Endothelial cell of umbilical vein (primary cell): ENCODE data around the gene RAD1. TPM values are rescaled to one million over a fixed set of nuclear protein-coding genes. Genes with fewer than 3 reads are reported as not detected.

Source experiments
- BruUV-seq: library from RNA; stranded (reverse); fragments of 400-500 nt; replicated peaks from 2 replicates; lab custom pipeline; 2021; lab: Mats Ljungman, UMichigan
- CTCF ChIA-PET: fragments of 300-600, 350-600 bp; sonication (Branson Sonifier 250); formaldehyde crosslinking; loops from one replicate; lab custom pipeline; 2021; ENCODE audit warnings: antibody characterized with exemption, inconsistent platforms; lab: Charles Lee
- POLR2A ChIA-PET: fragments of 300-600, 350-600 bp; sonication (Branson Sonifier 250); formaldehyde crosslinking; loops from one replicate; lab custom pipeline; 2021; ENCODE audit warnings: antibody characterized with exemption, inconsistent platforms; lab: Charles Lee
- DNase-seq: peaks from one replicate; pipeline ENCODE4 v3.0.0-alpha.2; 2011; ENCODE audit warnings: low read depth, low spot score
- FAIRE-seq: peaks from 2 replicates; lab custom pipeline; 2011; peaks lifted over from hg19 to GRCh38; lab: Jason Lieb, UNC
- H2AFZ ChIP-seq: 2 replicates; pipeline ENCODE4 v1.6.0; 2012; ENCODE audit warnings: low read depth, low read length, control low read depth, inconsistent platforms
- H3K27ac ChIP-seq: 2 replicates; pipeline ENCODE4 v1.5.1; 2011; ENCODE audit warnings: low read depth, mild to moderate bottlenecking, control low read depth, low read length, moderate library complexity; ENCODE audit not compliant: insufficient read depth
- H3K27me3 ChIP-seq, 2 experiments: 2 replicates each; pipeline versions ENCODE4 v1.6.0 to v1.6.1; 2011; ENCODE audit warnings: low read length in 2 of 2, mixed read lengths in 1 of 2; ENCODE audit not compliant: control insufficient read depth in 2 of 2, insufficient read depth in 2 of 2
- H3K36me3 ChIP-seq, 2 experiments: 2 replicates in 1 of 2; 3 replicates in 1 of 2; pipeline ENCODE4 v1.5.1; 2011; ENCODE audit warnings: low read length in 2 of 2, mild to moderate bottlenecking in 1 of 2, moderate library complexity in 1 of 2; ENCODE audit not compliant: control insufficient read depth in 2 of 2, insufficient read depth in 2 of 2; ENCODE audit errors: extremely low read depth in 1 of 2
- H3K4me1 ChIP-seq: 3 replicates; pipeline ENCODE4 v1.5.1; 2011; ENCODE audit warnings: mild to moderate bottlenecking, low read length; ENCODE audit not compliant: control insufficient read depth, insufficient read depth; ENCODE audit errors: extremely low read depth
- H3K4me2 ChIP-seq: 2 replicates; pipeline ENCODE4 v1.6.1; 2011; ENCODE audit warnings: low read length, control low read depth, mixed read lengths; ENCODE audit not compliant: insufficient read depth
- H3K4me3 ChIP-seq, 3 experiments: fragments of 200-600 bp in 1 of 3; sonication (generic), shearing (Covaris generic) in 1 of 3; replicated peaks in 1 of 3; 2 replicates each; pipeline ENCODE4 v1.5.1; 2011 to 2016; ENCODE audit warnings: control low read depth in 3 of 3, low read length in 3 of 3, mild to moderate bottlenecking in 2 of 3, inconsistent platforms in 1 of 3, low read depth in 1 of 3, moderate library complexity in 1 of 3; ENCODE audit not compliant: insufficient read depth in 1 of 3
- H3K79me2 ChIP-seq: 2 replicates; pipeline ENCODE4 v1.6.0; 2012; ENCODE audit warnings: low read length, inconsistent platforms; ENCODE audit not compliant: control insufficient read depth, insufficient read depth
- H3K9ac ChIP-seq: replicated peaks from 2 replicates; pipeline ENCODE3; 2011; ENCODE audit warnings: low read length, control low read depth; ENCODE audit not compliant: insufficient read depth; ENCODE audit errors: extremely low read depth
- H3K9me1 ChIP-seq: replicated peaks from 3 replicates; pipeline ENCODE4 v1.6.0; 2011; ENCODE audit warnings: mild to moderate bottlenecking, low read length; ENCODE audit not compliant: control insufficient read depth, insufficient read depth; ENCODE audit errors: extremely low read depth
- H3K9me3 ChIP-seq: replicated peaks from 2 replicates; pipeline ENCODE4 v1.5.1; 2012; ENCODE audit warnings: low read length, inconsistent platforms; ENCODE audit not compliant: control insufficient read depth, insufficient read depth
- H4K20me1 ChIP-seq: replicated peaks from 2 replicates; pipeline ENCODE3; 2011; ENCODE audit warnings: mild to moderate bottlenecking, low read length; ENCODE audit not compliant: control insufficient read depth, insufficient read depth; ENCODE audit errors: extremely low read depth
- EZH2 ChIP-seq: IDR thresholded peaks from 2 replicates; pipeline ENCODE4 v1.6.1; 2012; ENCODE audit warnings: borderline replicate concordance, low read depth, mild to moderate bottlenecking, moderate library complexity, low read length, inconsistent platforms; ENCODE audit not compliant: severe bottlenecking
- FOS ChIP-seq: IDR thresholded peaks from 2 replicates; pipeline ENCODE4 v1.6.1; 2011; ENCODE audit warnings: mild to moderate bottlenecking, low read length, moderate library complexity, borderline replicate concordance; ENCODE audit not compliant: insufficient read depth
- GATA2 ChIP-seq: IDR thresholded peaks from 2 replicates; pipeline ENCODE4 v1.7.0; 2011; ENCODE audit warnings: low read depth, mild to moderate bottlenecking, moderate library complexity, mixed read lengths, low read length; ENCODE audit not compliant: insufficient read length, insufficient read depth
- JUN ChIP-seq: IDR thresholded peaks from 2 replicates; pipeline ENCODE4 v1.6.1; 2011; ENCODE audit warnings: borderline replicate concordance, low read depth; ENCODE audit not compliant: insufficient read length, insufficient read depth
- MYC ChIP-seq: IDR thresholded peaks from one replicate; pipeline ENCODE4 v1.6.1; 2011; ENCODE audit warnings: mild to moderate bottlenecking, low read depth, low read length
- POLR2A ChIP-seq: IDR thresholded peaks from 2 replicates; pipeline ENCODE4 v1.6.1; 2012; ENCODE audit warnings: low read depth, mild to moderate bottlenecking, control low read depth, low read length
- POLR2AphosphoS5 ChIP-seq: IDR thresholded peaks from 2 replicates; pipeline ENCODE4 v1.6.1; 2012; ENCODE audit warnings: low read depth, mild to moderate bottlenecking, control low read depth, low read length, moderate library complexity; ENCODE audit not compliant: insufficient read depth
- dilution Hi-C: fragments of 300-500 bp; cut with MboI; formaldehyde crosslinking; loops from one replicate; pipeline ENCODE4 v1.15.0; 2019; ENCODE audit warnings: low sequenced_read_pairs; ENCODE audit not compliant: extremely low pct_ligation_motif_present
- intact Hi-C: fragments of 100-400 bp; cut with micrococcal nuclease; formaldehyde crosslinking; loops from one replicate; pipeline ENCODE4 v1.10.0; 2022
- polyA plus RNA-seq, 4 experiments: library from polyadenylated mRNA; depleted of rRNA in 3 of 4; stranded (reverse) in 3 of 4; unstranded in 1 of 4; fragments of >200 nt; gene quantifications; 2 replicates each; pipeline versions ENCODE4 v1.2.1 to v1.2.3, GENCODE V29; 2011 to 2012; ENCODE audit warnings: missing spikeins in 1 of 4
- total RNA-seq: library from RNA; stranded (reverse); gene quantifications from 2 replicates; pipeline ENCODE4 v1.2.3, GENCODE V29; 2021
- TF ChIP-seq, protein P1 (sequence below), 2 donors: IDR thresholded peaks; 1 replicate in 1 of 2; 2 replicates in 1 of 2; pipeline ENCODE4 v1.5.1; 2011; ENCODE audit warnings: low read length in 2 of 2, mild to moderate bottlenecking in 2 of 2, moderate library complexity in 2 of 2, control low read depth in 1 of 2, inconsistent platforms in 1 of 2, low read depth in 1 of 2; ENCODE audit not compliant: insufficient read depth in 1 of 2; ENCODE audit errors: extremely low read depth in 1 of 2
- TF ChIP-seq, protein P2 (sequence below): IDR thresholded peaks from 2 replicates; pipeline ENCODE4 v1.6.1; 2011; ENCODE audit not compliant: insufficient read depth, insufficient read length

The RAD1 gene
- total and polyA plus RNA-seq, 2 donors (not counting 3 experiments of a cell fraction or from before 2014, with no cell fraction given) = 10.7 to 22.2 TPM

DNA sequence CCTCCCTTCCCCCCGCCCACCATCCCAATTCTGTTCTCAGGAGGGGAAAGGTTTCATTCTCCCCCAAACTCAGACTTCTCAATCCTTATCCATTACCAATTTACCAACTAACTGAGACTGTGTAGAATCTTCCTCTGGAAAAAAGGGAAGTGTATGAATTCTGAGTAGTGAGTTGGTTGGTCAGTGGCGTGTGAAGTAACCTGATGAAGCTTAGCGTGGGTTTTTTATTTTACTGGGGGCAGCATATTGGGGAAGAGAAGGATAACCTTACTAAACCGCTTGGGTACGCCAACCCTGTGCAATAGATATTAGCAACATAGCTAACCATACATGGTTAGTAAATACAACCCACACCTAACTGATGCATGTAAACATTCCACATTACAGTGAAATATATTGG is 13.0 kb upstream of the RAD1 start:
- H3K4me2 ChIP-seq = no peak overlapping the region
- POLR2A ChIA-PET = no interaction called here
- H3K4me1 ChIP-seq = peaks cover 29% of the 10 kb centered on the region
- H3K4me3 ChIP-seq = no peak overlapping the region
- intact Hi-C loops (no loop called here), dilution Hi-C loops (no loop called here)
- H3K36me3 ChIP-seq = peaks cover 2 to 13% of the 10 kb centered on the region in 2 experiments
- no peaks in the 10 kb centered on the region for H3K27me3 ChIP-seq
- TF ChIP-seq, protein P1, sequence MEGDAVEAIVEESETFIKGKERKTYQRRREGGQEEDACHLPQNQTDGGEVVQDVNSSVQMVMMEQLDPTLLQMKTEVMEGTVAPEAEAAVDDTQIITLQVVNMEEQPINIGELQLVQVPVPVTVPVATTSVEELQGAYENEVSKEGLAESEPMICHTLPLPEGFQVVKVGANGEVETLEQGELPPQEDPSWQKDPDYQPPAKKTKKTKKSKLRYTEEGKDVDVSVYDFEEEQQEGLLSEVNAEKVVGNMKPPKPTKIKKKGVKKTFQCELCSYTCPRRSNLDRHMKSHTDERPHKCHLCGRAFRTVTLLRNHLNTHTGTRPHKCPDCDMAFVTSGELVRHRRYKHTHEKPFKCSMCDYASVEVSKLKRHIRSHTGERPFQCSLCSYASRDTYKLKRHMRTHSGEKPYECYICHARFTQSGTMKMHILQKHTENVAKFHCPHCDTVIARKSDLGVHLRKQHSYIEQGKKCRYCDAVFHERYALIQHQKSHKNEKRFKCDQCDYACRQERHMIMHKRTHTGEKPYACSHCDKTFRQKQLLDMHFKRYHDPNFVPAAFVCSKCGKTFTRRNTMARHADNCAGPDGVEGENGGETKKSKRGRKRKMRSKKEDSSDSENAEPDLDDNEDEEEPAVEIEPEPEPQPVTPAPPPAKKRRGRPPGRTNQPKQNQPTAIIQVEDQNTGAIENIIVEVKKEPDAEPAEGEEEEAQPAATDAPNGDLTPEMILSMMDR (IDR thresholded peaks at IDR 0.05; ENCODE audit: extremely low read depth in 1 of 2, insufficient read depth in 1 of 2, low read depth in 1 of 2, low read length in 2 of 2) = no peak
- peaks cover 37% of the 10 kb centered on the region for H3K79me2 ChIP-seq
- no peak for DNase-seq
- H3K9me1 ChIP-seq = no peaks in the 10 kb centered on the region
- no peaks in the 10 kb centered on the region for H4K20me1 ChIP-seq
- H3K27ac ChIP-seq = no peak overlapping the region
- CTCF ChIA-PET = no interaction called here
- FAIRE-seq = no peak
- no peaks in the 10 kb centered on the region for H3K9me3 ChIP-seq
- no peak overlapping the region for H2AFZ ChIP-seq
- H3K9ac ChIP-seq = no peak overlapping the region
- no TSS peak for BruUV-seq

DNA sequence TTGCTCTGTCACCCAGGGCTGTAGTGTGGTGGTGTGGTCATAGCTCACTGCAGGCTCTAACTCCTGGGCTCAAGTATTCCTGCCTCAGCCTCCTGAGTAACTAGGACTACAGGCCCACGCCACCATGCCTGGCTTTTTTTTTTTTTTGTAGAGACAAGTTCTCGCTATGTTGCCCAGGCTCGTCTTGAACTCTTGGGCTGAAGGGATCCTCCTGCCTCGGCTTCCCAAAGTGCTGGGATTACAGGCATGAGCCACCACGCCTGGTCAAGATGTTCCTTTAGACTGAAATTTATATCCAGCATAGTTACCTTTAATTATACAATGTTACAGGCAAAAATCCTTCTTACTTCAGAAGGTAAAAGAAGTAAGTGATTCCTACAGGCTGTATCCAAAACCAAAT is 12.5 kb upstream of the RAD1 start:
- Histone ChIP-seq H3K9me1 (no peaks in the 10 kb centered on the region), H3K36me3 (peaks cover 2 to 16% of the 10 kb centered on the region in 2 experiments), H4K20me1 (no peaks in the 10 kb centered on the region), H3K4me3 (no peak overlapping the region), H3K27me3 (no peaks in the 10 kb centered on the region), H3K4me2 (no peak overlapping the region), H3K79me2 (peaks cover 35% of the 10 kb centered on the region), H3K4me1 (peaks cover 31% of the 10 kb centered on the region), H3K27ac (no peak overlapping the region), H3K9ac (no peak overlapping the region), H2AFZ (no peak overlapping the region), H3K9me3 (no peaks in the 10 kb centered on the region)
- TF ChIP-seq JUN = no peak
- no peak for TF ChIP-seq EZH2
- TF ChIP-seq GATA2 = no peak
- no peak for TF ChIP-seq POLR2A
- no peak for TF ChIP-seq FOS
- no peak for TF ChIP-seq MYC
- TF ChIP-seq, protein P2, sequence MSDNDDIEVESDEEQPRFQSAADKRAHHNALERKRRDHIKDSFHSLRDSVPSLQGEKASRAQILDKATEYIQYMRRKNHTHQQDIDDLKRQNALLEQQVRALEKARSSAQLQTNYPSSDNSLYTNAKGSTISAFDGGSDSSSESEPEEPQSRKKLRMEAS = no peak
- TF ChIP-seq, protein P1 (IDR thresholded peaks at IDR 0.05; ENCODE audit: extremely low read depth in 1 of 2, insufficient read depth in 1 of 2, low read depth in 1 of 2, low read length in 2 of 2) = no peak
- TF ChIP-seq POLR2AphosphoS5 = no peak
- no TSS peak for BruUV-seq
- intact Hi-C loops = no loop called here
- POLR2A ChIA-PET = no interaction called here
- FAIRE-seq = no peak
- dilution Hi-C loops = no loop called here
- DNase-seq = no peak
- CTCF ChIA-PET = no interaction called here
